ENCODE measurements around the gene CCDC196.
"Not testable (repeated sequence)": the region's sequence is repeated elsewhere in the genome, so short reads cannot be mapped to it uniquely, and the experiment has no call there.

CCDC196 gene

DNA sequence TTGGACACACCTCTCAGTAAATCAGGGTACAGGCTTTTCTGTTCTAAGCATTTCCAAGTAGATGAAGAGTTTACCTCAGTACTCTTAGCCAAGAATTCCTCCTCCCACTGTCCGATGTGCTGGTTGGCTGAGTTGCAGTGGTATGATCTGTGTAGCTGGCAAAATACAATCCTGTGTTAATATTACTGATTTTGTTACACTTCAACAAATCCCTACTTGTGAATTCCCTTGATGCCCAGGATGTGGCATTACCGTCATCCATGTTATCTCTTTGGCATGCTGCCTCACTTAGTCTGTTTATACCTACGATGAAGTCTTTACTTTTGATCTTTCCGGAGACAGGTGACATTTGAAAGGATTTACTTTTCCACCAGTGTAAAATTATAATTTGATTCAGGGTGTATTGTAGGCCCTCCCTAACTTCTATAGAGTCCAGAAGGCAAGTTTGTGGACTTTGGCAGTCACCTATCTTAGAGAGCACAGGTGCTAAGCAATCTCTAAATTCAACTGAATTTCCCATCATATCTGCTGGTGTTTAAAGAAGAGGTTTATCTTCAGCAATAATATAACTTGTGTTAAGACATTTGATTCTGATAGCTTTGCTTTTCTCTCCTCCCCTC, 10.1 kb downstream of the CCDC196 start:
- no peak for DNase-seq

GRCh38 chr14:66496911-66497310, 10.7 kb downstream of the CCDC196 start:
- DNase-seq, result no peak

DNA sequence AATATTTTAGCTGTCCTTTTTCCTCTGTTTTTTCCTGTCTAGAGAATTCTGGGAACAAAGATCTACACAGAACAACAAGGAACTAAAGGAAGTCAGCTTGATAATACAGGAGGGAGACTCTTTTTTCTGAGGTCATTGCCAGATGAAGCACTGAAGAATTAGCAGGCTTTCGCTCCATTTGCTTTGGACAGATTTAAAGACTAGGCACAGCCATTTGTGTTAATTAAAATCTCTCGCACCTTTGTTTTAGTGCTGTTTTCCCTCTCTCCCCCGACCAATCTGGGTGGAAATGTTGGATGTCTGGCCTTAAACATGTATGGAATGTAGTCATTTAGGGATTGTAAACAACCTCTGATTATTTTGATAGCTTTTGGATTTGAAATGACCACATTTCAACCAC, 12.1 kb downstream of the CCDC196 start:
- no peak for DNase-seq

DNA sequence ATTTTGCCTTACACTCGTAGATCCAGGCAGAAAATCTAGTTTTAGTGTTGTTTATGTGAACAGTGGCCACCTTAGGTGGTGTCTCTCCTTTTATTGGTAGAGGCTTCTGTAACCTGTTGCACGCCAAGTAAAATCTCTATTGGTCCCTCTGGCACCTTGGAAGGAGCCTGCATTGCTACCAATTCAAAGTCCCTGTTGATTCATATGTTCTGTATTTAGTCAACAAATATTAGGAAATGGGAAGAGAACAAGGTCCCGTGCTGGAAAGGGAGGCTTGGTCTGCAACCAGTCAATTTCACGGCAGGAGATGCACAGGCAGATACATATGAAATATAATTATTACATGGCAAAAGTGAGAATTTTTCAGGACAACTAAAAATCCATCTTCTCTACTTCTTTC, 15.4 kb downstream of the CCDC196 start:
- no peak for DNase-seq

GRCh38 chr14:66502836-66503235, 16.7 kb downstream of the CCDC196 start:
- not testable (repeated sequence) for DNase-seq

- DNase-seq, result no peak
Observed at GRCh38 chr14:66503532-66503931, 17.4 kb downstream of the CCDC196 start.

GRCh38 chr14:66507181-66507721, 21.1 kb downstream of the CCDC196 start:
- DNase-seq, result peak; percentile 20

GRCh38 chr14:66507722-66508546, 21.8 kb downstream of the CCDC196 start, which contains the start of gene GPHN:
TSS of gene GPHN (plus strand) at chr14:66508147.
- peak; percentile 62 for DNase-seq

DNA sequence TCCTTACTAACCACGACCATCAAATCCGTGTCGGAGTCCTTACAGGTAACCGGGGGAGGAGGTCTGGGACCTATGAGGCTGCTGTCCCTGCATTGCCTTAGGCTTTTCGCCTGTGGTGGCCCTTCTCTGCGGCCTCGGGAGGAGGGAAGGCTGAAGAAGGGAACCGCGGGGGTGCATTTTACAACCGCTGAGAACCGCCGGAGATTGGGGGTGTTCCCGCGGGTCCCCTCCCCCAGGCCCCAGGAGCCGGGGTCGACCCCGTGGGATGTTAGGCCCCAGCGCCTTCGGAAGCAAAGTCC, 22.3 kb downstream of the CCDC196 start:
- no peak for DNase-seq

- peak; percentile 0 for DNase-seq
Observed at GRCh38 chr14:66508846-66509621, 22.9 kb downstream of the CCDC196 start.

- no peak for DNase-seq
Observed at GRCh38 chr14:66509874-66510273, 23.7 kb downstream of the CCDC196 start.

DNA sequence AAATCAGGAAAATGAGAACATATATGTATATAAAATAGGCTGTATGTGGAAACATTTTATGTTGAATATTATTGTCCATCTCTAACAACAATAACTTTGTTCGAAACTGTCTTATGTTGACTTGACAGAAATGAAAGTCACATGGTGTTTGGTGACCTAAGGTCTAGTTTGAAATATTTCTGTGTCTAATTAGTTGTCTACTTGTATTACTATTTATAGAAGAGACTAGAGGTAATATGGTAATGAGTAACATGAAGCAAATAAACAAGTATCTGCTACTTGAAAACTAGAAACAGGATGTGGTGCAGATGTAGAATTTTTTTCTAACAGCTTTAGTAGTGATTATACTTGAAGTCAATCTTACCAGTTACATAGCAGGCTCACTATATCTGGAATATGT, 25.7 kb downstream of the CCDC196 start:
- DNase-seq, result no peak

GRCh38 chr14:66514213-66514612, 28.0 kb downstream of the CCDC196 start:
- DNase-seq, result no peak

DNA sequence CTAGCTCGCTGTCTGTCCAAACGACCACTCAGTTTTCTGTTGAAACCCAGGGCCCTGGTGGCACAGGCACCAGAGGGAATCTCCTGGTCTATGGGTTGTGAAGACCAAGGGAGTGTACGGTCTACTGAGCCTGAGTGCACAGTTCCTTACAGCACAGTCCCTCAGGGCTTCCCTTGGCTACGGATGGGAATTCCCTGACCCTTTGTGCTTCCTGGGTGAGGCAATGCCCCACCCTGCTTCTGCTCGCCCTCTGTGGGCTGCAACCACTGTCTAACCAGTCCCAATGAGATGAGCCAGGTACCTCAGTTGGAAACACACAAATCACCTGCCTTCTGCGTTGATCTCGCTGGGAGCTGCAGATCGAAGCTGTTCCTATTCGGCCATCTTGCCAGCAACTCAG, 44.4 kb downstream of the CCDC196 start:
- DNase-seq, result no peak

GRCh38 chr14:66539034-66539433, 52.9 kb downstream of the CCDC196 start:
- DNase-seq, result no peak

- DNase-seq, result no peak
Observed at GRCh38 chr14:66540038-66540437, 53.9 kb downstream of the CCDC196 start.

- no peak for DNase-seq
Observed at GRCh38 chr14:66541627-66542026, 55.5 kb downstream of the CCDC196 start.

GRCh38 chr14:66543996-66544395, 57.8 kb downstream of the CCDC196 start:
- no peak for DNase-seq

DNA sequence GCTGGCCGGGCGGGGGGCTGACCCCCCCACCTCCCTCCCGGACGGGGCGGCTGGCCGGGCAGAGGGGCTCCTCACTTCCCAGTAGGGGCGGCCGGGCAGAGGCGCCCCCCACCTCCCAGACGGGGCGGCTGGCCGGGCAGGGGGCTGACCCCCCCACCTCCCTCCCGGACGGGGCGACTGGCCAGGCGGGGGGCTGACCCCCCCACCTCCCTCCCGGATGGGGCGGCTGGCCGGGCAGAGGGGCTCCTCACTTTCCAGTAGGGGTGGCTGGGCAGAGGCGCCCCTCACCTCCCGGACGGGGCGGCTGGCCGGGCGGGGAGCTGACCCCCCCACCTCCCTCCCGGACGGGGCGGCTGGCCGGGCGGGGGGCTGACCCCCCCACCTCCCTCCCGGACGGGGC, 59.0 kb downstream of the CCDC196 start:
- not testable (repeated sequence) for DNase-seq

DNA sequence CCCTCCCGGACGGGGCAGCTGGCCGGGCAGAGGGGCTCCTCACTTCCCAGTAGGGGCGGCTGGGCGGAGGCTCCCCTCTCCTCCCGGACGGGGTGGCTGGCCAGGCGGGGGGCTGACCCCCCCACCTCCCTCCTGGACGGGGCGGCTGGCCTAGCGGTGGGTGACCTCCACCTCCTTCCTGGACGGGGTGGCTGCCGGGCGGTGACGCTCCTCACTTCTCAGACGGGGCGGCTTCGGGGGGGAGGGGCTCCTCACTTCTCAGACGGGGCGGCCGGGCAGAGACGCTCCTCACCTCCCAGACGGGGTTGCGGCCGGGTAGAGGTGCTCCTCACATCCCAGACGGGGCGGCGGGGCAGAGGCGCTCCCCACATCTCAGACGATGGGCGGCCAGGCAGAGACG, 59.6 kb downstream of the CCDC196 start:
- DNase-seq, result not testable (repeated sequence)

Data from GOT3 (cell line).